Measurements from ENCODE around the gene ITGA2.
A peak's percentile ranks its signal among the peaks of the same experiment; 100 is the strongest.

GRCh38 chr5:53008751-53009150 lies 19.6 kb downstream of the ITGA2 start:
- no peak for TF ChIP-seq CTCF (IDR thresholded peaks at IDR 0.05; ENCODE audit: insufficient read depth, low read length)
- no peak for TF ChIP-seq REST (IDR thresholded peaks at IDR 0.05; ENCODE audit: insufficient replicate concordance, low read depth)
- TF ChIP-seq POLR2AphosphoS5 (IDR thresholded peaks at IDR 0.05; ENCODE audit: low read depth), result no peak
- peak; percentile 9; the same call in 1 of the 2 replicates for TF ChIP-seq SPI1 (IDR thresholded peaks at IDR 0.05; ENCODE audit: borderline replicate concordance, low read depth)
